ENCODE measurements around the gene BRD8. TPM values are rescaled to one million over a fixed set of nuclear protein-coding genes. Genes with fewer than 3 reads are reported as not detected.

The BRD8 gene
- total and polyA plus RNA-seq, 2 donors (not counting 1 experiment from before 2014, with no cell fraction given), result 22.9 to 98.9 TPM

GRCh38 chr5:138169124-138169523, 9.3 kb downstream of the BRD8 start:
- no peaks in the 10 kb centered on the region for H4K20me1 ChIP-seq (ENCODE audit: control insufficient read depth, insufficient read depth, low read length, poor library complexity, severe bottlenecking)
- Mint-ChIP-seq H3K4me3 (no peak overlapping the region), H3K27ac (no peak overlapping the region), H3K9me3 (ENCODE audit: insufficient read depth) (no peaks in the 10 kb centered on the region), H3K27me3 (no peaks in the 10 kb centered on the region), H3K4me1 (peaks cover 5% of the 10 kb centered on the region)
- POLR2A ChIA-PET, result no interaction called here
- WGBS (ENCODE audit: insufficient coverage), result no CpG with 5 or more reads among the region's 5 CpGs
- no peaks in the 10 kb centered on the region for H3K9me3 ChIP-seq (ENCODE audit: control extremely low read depth in 1 of 3, control insufficient read depth in 2 of 3, insufficient read depth in 1 of 3, low read length in 2 of 3)
- peaks cover 4% of the 10 kb centered on the region for H3K79me2 ChIP-seq (ENCODE audit: control insufficient read depth, insufficient read depth, low read length)
- intact Hi-C loops (cut with micrococcal nuclease), result no loop called here
- H3K9ac ChIP-seq (ENCODE audit: low read length), result no peak overlapping the region
- no peak overlapping the region for H2AFZ ChIP-seq (ENCODE audit: insufficient read depth, low read depth, low read length, poor library complexity, severe bottlenecking)
- ATAC-seq (ENCODE audit: low read depth) (no peak), DNase-seq (no peak)
- H3K27ac ChIP-seq (ENCODE audit: low read length in 2 of 2), result no peak overlapping the region
- H3K4me2 ChIP-seq (replicated peaks; ENCODE audit: low read depth, low read length, poor library complexity, severe bottlenecking), result no peak overlapping the region
- TF ChIP-seq CTCF (IDR thresholded peaks at IDR 0.05), result no peak
- H3K27me3 ChIP-seq (replicated peaks in 1 of 4; ENCODE audit: control extremely low read depth in 1 of 4, control insufficient read depth in 3 of 4, insufficient read depth in 4 of 4, low read length in 3 of 4), result no peaks in the 10 kb centered on the region
- H3K4me1 ChIP-seq (ENCODE audit: control insufficient read depth in 2 of 2, insufficient read depth in 2 of 2, low read length in 2 of 2), result no peaks in the 10 kb centered on the region
- CTCF ChIA-PET, result interaction anchor here (1.7 kb wide), 1 partner anchor 36 kb away, joined by 4 read pairs; no protein-coding TSS in a partner anchor
- no peak overlapping the region for H3K4me3 ChIP-seq (ENCODE audit: control extremely low read depth in 1 of 5, extremely low read depth in 1 of 5, insufficient read depth in 1 of 5, low read depth in 2 of 5, low read length in 4 of 5)
- peaks cover 18 to 82% of the 10 kb centered on the region in 2 experiments for H3K36me3 ChIP-seq (replicated peaks in 1 of 2; ENCODE audit: control extremely low read depth in 1 of 2, control insufficient read depth in 1 of 2, extremely low read depth in 1 of 2, insufficient read depth in 2 of 2, low read length in 1 of 2)

- H3K79me2 ChIP-seq (ENCODE audit: control insufficient read depth, insufficient read depth, low read length), result no peaks in the 10 kb centered on the region
- Mint-ChIP-seq H3K4me3 (no peak overlapping the region), H3K4me1 (no peaks in the 10 kb centered on the region), H3K9me3 (ENCODE audit: insufficient read depth) (no peaks in the 10 kb centered on the region), H3K27me3 (no peaks in the 10 kb centered on the region), H3K27ac (peak overlapping the region; percentile 55)
- no peak for TF ChIP-seq CTCF (IDR thresholded peaks at IDR 0.05)
- TF ChIP-seq EZH2 (IDR thresholded peaks at IDR 0.05; ENCODE audit: borderline replicate concordance, insufficient read depth, low read depth, low read length, poor library complexity, severe bottlenecking), result no peak
- no peaks in the 10 kb centered on the region for H3K4me1 ChIP-seq (ENCODE audit: control insufficient read depth in 2 of 2, insufficient read depth in 2 of 2, low read length in 2 of 2)
- no peak overlapping the region for H3K4me3 ChIP-seq (ENCODE audit: control extremely low read depth in 1 of 5, extremely low read depth in 1 of 5, insufficient read depth in 1 of 5, low read depth in 2 of 5, low read length in 4 of 5)
- ATAC-seq (ENCODE audit: low read depth), result no peak
- no peaks in the 10 kb centered on the region for H3K9me3 ChIP-seq (ENCODE audit: control extremely low read depth in 1 of 3, control insufficient read depth in 2 of 3, insufficient read depth in 1 of 3, low read length in 2 of 3)
- intact Hi-C loops (cut with micrococcal nuclease), result no loop called here
- ChIA-PET POLR2A (no interaction called here), CTCF (interaction anchor here (0.9 to 1.0 kb wide), 2 partner anchors 61 to 95 kb away, joined by 3 read pairs; no protein-coding TSS in a partner anchor)
- H2AFZ ChIP-seq (ENCODE audit: insufficient read depth, low read depth, low read length, poor library complexity, severe bottlenecking), result no peak overlapping the region
- H4K20me1 ChIP-seq (ENCODE audit: control insufficient read depth, insufficient read depth, low read length, poor library complexity, severe bottlenecking), result no peaks in the 10 kb centered on the region
- no peaks in the 10 kb centered on the region for H3K27me3 ChIP-seq (replicated peaks in 1 of 4; ENCODE audit: control extremely low read depth in 1 of 4, control insufficient read depth in 3 of 4, insufficient read depth in 4 of 4, low read length in 3 of 4)
- DNase-seq, result no peak
- no peak overlapping the region for H3K27ac ChIP-seq (ENCODE audit: low read length in 2 of 2)
- H3K36me3 ChIP-seq (replicated peaks in 1 of 2; ENCODE audit: control extremely low read depth in 1 of 2, control insufficient read depth in 1 of 2, extremely low read depth in 1 of 2, insufficient read depth in 2 of 2, low read length in 1 of 2), result peaks cover 36 to 95% of the 10 kb centered on the region in 2 experiments
- H3K4me2 ChIP-seq (replicated peaks; ENCODE audit: low read depth, low read length, poor library complexity, severe bottlenecking), result no peak overlapping the region
- no peak overlapping the region for H3K9ac ChIP-seq (ENCODE audit: low read length)
Observed at GRCh38 chr5:138163721-138164120, 14.7 kb downstream of the BRD8 start.

Measured in B cell (primary cell).